LNCaP clone FGC (cell line): Measurements from ENCODE around the gene SULT1B1.

Experiments used
- DNase-seq: peaks from one replicate; pipeline ENCODE4 v3.0.0-alpha.2; 2011; ENCODE audit warnings: low read depth
- H3K4me3 ChIP-seq: 2 replicates; pipeline ENCODE4 v1.5.1; 2011; ENCODE audit warnings: mild to moderate bottlenecking, low read depth, low read length, control low read depth
- TF ChIP-seq, protein P1 (sequence below): IDR thresholded peaks from 2 replicates; pipeline ENCODE4 v1.5.1; 2012; ENCODE audit warnings: mild to moderate bottlenecking; ENCODE audit not compliant: control insufficient read depth, insufficient read depth; ENCODE audit errors: extremely low read depth

Gene SULT1B1

DNA sequence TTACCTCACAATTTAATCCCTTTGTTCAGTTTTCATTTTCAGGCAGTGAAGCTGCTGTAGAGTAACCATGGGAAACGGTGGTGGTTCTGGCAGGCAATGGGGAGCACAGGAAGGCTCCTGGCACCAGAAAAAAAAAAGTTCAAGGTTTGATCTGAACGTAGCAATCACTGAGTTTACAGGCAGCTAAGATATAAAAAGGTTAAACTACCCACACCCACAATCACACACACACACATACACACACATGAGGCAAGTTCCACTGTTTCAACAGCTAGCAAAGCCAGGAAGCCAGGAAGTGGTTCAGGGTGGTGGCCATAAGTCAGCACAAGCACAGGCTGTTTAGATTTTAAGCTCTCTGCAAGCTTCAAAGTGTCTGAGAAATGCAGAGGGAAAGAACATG lies at the start of gene SULT1B1:
SULT1B1 (minus strand) TSS at position 166 of the 400 bp plus-strand sequence. CDS start 5,403 bp downstream, outside the sequence.
- TF ChIP-seq, protein P1, sequence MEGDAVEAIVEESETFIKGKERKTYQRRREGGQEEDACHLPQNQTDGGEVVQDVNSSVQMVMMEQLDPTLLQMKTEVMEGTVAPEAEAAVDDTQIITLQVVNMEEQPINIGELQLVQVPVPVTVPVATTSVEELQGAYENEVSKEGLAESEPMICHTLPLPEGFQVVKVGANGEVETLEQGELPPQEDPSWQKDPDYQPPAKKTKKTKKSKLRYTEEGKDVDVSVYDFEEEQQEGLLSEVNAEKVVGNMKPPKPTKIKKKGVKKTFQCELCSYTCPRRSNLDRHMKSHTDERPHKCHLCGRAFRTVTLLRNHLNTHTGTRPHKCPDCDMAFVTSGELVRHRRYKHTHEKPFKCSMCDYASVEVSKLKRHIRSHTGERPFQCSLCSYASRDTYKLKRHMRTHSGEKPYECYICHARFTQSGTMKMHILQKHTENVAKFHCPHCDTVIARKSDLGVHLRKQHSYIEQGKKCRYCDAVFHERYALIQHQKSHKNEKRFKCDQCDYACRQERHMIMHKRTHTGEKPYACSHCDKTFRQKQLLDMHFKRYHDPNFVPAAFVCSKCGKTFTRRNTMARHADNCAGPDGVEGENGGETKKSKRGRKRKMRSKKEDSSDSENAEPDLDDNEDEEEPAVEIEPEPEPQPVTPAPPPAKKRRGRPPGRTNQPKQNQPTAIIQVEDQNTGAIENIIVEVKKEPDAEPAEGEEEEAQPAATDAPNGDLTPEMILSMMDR, result no peak
- no peak within 1 kb of the TSS for H3K4me3 ChIP-seq

DNA sequence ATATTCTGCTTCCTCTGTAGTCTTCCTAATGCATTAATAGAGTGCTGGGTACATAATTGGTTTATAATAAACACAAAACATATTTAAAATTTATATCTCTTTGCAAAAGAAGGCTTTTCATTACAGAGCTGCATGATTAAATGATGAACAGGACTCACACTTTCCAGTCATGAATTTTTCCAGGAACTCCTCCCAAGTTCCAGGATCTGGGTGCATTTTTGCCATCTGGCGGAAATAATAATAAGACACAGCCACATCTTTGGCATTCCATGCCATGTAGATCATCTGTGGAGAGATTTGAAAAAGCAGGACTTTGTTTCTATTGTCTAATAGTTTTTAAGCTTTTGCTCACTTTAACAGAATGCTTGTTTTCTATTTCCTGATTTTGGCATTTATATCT lies 40.2 kb upstream of the SULT1B1 start:
- no peak for DNase-seq
- H3K4me3 ChIP-seq, result no peak overlapping the region
- TF ChIP-seq, protein P1, result no peak

More for the DNA sequence above, at the start of gene SULT1B1:
- DNase-seq, result no peak

DNA sequence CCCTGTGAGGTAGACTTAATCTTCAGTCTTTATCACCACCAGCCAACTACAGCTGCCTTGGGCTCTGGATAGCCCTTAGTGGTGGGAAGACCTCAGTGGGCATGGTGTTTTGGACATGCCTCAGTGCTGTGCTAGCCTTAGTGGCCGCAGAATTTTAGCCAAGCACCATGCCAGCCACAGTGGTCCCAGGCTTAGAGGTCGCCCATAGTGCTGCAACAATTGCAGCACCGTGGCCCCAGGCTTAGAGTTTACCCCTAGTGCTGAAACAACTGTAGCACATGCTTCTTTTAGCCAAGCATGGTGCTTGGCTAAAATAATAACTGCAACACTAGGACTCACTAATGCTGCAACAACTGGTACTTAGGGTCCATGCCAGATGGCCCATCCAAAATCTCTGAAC lies 38.9 kb upstream of the SULT1B1 start:
- DNase-seq, result no peak
- no peak overlapping the region for H3K4me3 ChIP-seq
- TF ChIP-seq, protein P1, result no peak

DNA sequence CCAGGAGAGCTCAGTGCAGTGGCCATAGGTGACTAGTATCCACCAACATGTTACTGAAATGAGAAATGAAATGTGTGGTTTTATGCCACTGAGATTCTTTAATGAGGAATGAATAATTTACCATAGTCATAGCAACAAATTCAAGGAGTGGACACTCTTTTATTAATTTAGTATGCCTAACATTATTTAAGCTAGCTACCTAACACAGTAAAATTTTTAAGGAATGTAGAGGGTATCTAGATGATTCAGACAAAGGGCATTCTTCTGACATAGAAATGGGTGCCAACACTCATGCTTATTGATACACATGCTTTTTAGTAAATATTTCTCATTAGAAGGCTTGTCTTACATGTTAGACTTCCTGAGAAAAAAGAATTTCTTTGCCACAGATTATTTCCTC lies 33.3 kb upstream of the SULT1B1 start:
- H3K4me3 ChIP-seq, result no peak overlapping the region
- TF ChIP-seq, protein P1, result no peak
- no peak for DNase-seq

DNA sequence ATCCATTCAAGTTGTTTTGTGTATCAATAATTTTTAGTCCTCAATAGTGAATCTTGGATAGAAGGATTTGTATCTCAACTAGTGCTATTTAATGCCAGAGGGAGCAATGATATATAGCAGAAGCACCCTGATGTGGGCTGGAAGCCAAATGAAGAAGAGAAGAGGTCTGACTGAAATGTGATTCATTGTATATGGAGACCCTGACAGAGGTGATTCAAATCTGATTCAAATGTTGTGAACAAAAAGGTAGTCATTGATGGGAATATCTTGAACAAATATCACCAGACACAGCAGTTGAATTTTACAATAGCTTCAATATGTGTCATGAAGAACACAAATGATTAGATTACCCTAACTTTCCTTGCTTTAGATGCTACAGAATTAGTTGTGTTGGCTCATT lies 27.5 kb upstream of the SULT1B1 start:
- TF ChIP-seq, protein P1, result no peak
- no peak overlapping the region for H3K4me3 ChIP-seq
- no peak for DNase-seq

DNA sequence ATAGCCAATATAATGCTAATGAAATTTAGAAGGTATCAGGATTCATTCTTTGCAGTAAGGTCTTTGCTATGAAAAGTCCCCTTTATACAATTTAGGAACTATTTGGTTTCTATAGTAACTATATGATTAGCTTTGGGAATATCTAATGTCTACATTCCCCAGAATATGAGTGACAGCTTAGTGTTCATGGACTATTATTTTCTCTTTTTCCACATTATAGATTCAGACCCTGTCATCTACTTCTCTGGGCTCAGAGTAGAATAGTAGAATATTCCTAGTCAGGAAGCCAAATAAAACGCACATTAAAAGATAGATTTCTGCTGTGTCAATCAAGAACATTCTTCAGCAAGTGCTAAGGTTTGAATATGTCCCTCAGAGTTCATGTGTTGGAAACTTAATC lies 26.1 kb upstream of the SULT1B1 start:
- DNase-seq, result no peak
- TF ChIP-seq, protein P1, result no peak
- no peak overlapping the region for H3K4me3 ChIP-seq

DNA sequence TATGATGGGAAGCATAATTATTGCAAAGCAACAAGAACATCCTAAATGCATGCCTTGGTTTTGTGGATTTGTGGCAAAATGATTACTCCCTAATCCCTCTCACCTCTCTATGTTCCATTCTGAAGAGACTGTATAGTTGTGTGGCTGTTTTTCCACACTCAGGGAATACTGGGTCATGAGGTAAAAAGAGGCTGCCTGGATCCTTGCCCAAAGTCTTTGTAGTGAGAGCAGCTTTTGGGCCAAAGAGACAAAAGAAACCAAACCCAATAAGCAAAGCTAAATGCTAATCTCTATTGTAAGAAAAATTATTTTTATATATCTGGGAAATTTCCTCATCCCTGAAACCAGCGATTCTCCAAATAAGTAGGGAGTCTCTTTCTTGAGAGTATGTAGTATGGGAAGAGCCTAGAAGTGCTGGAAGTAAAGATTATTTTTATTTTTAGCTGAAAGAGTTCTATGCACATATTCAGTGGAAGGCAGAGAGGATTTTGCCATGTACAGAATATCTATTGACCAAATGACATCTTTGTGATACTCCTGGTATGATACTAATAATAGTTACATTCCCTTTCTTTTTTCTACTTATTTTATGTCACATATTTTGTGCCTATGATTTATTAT lies 24.9 kb upstream of the SULT1B1 start:
- H3K4me3 ChIP-seq, result no peak overlapping the region
- TF ChIP-seq, protein P1, result no peak

More for the DNA sequence above, 24.9 kb upstream of the SULT1B1 start:
- no peak for DNase-seq
